GM12891 (cell line): ENCODE results near the gene TBX6.

Experiments used
- PAX5 ChIP-seq: IDR thresholded peaks from 2 replicates; pipeline ENCODE4 v1.6.1; 2011; ENCODE audit warnings: low read length, moderate library complexity, mild to moderate bottlenecking; ENCODE audit not compliant: insufficient read depth, severe bottlenecking
- POLR2A ChIP-seq: IDR thresholded peaks from 2 replicates; pipeline ENCODE4 v1.6.1; 2011; ENCODE audit warnings: low read depth, low read length, control low read depth
- POLR2AphosphoS5 ChIP-seq: IDR thresholded peaks from 2 replicates; pipeline ENCODE4 v1.6.1; 2011; ENCODE audit warnings: low read depth, low read length, control low read depth
- POU2F2 ChIP-seq: IDR thresholded peaks from 2 replicates; pipeline ENCODE4 v1.6.1; 2011; ENCODE audit warnings: low read depth, mild to moderate bottlenecking, control low read depth, low read length, moderate library complexity
- SPI1 ChIP-seq: IDR thresholded peaks from 2 replicates; pipeline ENCODE4 v1.6.1; 2011; ENCODE audit warnings: low read depth, low read length, control low read depth
- TAF1 ChIP-seq: IDR thresholded peaks from 2 replicates; pipeline ENCODE4 v1.6.1; 2011; ENCODE audit warnings: low read depth, low read length, control low read depth

GRCh38 chr16:30051518-30051917, 40.2 kb downstream of the TBX6 start:
- no peak for TF ChIP-seq POLR2A
- TF ChIP-seq POLR2AphosphoS5 = no peak
- TF ChIP-seq TAF1 = no peak
- TF ChIP-seq SPI1 = no peak
- TF ChIP-seq POU2F2 = no peak
- no peak for TF ChIP-seq PAX5
